GM19452 (cell line): ENCODE results near the gene MTHFS.

Experiments used
- ATAC-seq: cut with Tn5 transposase; IDR thresholded peaks from one replicate; pipeline ENCODE4 v1.9.1; 2021; ENCODE audit not compliant: unreplicated experiment

Gene MTHFS

DNA sequence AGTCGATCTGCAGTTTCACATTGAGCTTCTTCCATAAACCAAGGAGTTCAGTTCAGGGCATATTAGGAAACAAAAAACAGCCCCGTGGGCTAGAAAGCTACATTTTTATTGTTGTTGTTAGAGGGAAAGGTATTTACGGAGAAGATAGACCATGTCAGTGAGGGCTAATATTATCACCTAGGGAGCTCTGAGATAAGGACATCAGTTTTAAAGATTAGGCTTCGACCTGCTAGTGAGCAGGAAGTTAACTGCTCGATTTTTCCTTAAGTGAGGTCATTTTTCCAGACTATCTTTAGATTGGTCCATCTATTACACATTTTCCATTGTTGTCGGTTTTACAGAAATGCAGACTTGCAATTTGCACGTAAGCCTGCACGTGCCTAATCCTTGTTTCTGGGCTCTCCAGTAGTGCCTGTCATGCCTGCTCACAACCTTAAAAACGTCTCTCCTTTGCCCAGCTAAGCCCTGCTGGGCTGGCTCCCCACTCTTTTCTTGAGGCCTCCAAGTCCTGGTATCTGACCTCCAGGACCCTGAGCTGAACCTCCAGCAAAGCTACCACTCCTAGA is 72.6 kb downstream of the MTHFS start:
- ATAC-seq = no peak

DNA sequence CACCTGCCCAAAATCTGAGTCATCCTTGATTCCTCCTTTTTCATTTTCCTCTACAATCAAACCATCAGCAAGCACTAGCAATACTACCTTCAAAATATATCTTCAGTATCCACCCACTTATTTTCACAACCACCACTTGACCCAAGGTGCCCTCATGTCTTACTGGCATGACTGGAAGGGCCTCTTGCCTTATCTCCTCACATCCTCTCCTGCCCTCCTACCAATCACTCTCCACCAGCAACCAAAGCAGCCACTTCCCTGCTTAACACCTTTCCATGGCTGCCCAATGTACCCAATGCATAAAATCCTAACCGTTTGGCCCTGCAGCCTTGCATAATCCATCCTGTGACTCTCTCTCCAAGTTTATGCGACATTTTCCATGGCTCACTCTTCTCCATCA is 76.0 kb downstream of the MTHFS start:
- ATAC-seq = no peak

DNA sequence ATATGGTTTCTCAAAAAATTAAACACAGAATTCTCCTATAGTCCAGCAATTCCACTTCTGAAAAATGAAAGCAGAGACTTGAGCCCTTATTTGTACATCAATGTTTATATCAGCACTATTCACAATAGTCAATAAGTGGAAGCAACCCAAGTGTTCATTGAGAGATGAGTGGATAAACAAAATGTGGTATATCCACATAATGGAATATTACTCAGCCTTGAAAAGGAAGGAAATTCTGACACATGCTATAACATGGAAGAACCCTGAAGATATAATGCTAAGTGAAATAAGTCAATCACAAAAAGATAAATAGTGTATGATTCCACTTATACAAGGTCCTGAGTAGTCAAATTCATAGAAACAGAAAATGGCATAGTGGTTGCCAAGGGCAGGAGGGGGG is 76.6 kb downstream of the MTHFS start:
- ATAC-seq = no peak

DNA sequence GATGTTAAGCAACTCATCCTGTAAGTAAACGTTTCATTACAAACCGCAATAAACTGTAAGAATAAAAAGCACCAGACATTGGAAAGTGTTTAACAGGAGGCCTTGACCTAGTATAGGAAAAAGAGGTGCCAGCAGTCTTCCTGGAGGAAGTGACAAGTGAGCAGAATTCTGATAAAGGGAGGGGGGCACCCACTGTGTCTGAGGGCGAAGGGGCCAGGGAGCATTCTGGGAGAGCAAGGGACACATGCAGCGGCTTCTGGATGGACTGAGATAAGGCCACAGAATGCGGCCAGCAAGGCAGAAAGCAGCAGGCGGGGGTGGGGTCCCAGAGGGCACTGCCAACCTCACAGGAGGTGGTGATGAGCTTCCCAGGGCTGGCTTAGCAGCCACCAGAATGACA is 80.2 kb downstream of the MTHFS start:
- no peak for ATAC-seq

DNA sequence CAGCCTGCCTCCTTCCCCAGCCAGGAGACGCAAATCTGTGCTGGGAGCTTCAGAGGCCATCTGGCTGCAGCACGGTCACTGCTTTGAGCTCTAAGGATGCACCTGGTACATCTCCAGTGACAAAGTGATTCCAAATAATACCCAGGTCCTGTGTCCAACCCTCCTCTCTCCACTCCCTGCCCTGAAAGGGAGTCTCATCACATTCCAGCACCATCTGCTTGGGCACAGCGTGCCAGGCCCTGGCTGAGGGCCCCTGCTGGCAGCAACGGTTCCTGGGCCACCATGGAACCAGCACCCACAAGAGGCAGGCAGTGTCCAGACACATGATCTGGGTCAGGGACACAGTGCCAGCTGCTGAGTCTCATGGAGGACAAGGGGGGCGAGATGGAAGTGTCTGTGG is 81.3 kb downstream of the MTHFS start:
- no peak for ATAC-seq

DNA sequence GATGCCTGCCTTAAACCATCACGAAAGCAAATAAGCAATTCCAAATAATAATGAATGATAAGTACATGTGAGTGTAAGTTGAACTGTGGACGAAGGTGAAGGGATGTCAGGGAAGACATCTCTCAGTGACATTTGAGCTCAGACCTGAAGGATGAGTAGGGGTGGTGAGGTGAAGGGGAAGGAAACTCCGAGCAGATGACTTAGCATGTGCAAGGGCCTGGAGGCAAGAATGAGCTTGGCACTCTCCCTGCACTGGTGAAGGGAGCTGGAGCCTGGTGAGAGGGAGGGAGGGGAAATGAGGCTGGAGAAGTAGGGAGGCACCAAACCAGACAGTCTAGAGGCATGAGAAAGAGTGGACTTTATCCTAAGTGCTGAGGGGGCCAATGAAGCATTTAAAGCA is 84.3 kb downstream of the MTHFS start:
- no peak for ATAC-seq

DNA sequence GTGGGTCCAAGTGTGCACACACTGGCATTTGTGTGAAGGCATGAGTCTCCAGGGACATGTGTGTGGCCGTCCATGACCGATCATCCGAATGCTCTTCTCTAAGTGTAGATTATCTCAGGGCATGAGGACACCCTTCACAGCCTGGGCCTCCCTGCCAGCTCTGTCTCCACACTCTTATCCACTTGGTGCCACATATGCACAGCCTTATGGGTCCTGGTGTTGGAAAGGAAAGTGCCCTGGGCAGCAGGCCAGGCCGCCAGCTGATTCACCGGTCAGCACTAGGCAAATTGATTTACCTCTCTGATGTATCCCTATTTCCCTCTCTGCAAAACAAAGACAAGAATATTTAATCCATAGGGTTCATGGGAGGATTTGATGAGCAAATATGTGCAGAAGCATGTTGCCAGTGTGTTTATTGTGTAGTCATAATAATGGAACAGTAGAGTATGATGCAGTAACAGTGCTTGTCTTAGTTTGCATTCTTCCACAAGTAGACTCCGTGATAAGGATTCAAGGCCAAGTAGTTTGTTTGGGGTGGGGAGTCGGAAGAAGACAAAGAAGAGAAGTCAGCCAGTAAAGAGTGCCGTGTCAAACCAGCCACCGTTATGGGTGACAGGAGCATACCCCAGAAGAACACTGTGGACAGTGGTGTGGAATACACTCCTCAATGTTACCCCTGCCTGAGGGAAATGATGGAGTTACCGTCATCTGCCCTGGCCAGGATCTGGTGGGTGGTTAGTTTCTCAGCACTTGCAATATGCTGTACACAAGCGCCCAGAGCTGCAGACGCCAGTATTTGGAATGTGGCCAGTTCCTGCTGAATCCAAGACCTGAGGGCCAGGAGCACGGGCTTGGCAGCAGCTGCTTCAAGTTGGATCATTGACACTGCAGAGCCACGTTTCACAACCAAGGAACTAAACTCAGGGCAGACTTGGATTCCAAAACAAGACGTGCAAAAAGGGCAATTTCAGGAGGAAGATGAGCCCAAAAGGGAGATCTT is 85.1 kb downstream of the MTHFS start:
- no peak for ATAC-seq

DNA sequence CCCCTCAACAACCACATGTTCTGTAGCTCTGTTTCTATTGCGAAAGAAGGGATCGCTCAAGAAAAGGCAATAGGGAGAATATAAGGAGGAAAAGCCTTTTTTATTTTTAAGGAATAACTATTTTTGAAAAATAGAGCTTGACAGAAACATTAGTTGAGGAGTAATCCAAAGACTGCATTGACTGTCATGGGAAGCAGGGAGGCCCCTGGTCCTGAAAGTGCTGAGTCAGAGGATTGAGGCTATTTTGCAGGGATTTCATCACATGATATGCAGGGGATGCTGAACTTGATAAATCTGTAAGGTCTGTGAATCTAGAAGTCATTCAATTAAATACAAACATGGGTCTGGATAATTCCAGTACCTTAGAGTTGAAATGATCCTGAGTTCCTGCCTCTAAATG is 92.0 kb downstream of the MTHFS start:
- ATAC-seq = no peak

DNA sequence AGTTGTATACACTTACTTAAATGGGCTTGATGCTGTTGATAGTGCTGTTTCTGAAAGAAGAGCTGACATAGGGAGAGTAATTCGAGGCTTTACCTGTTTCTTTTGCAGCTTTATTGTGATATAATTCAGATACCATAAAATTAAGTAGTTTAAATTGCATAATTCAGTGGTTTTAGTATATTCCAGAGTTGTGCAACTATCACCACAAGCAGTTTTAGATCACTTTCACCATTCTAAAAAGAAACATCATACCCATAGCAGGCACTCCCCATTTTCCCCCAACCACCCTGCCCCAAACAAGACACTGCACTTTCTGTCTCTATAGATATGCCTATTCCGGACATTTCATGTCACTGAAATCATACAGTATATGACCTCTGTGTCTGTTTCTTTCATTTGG is 98.5 kb downstream of the MTHFS start:
- no peak for ATAC-seq
